GM18519 (cell line): ENCODE data around the gene MFSD2A.
"Not testable (repeated sequence)": the region's sequence is repeated elsewhere in the genome, so short reads cannot be mapped to it uniquely, and the experiment has no call there.

ENCODE experiments used
- ATAC-seq: cut with Tn5 transposase; IDR thresholded peaks from one replicate; pipeline ENCODE4 v1.9.1; 2021; ENCODE audit warnings: mild to moderate bottlenecking, moderate library complexity; ENCODE audit not compliant: unreplicated experiment, low FRiP score

Gene MFSD2A

GRCh38 chr1:39964552-39964951, 9.6 kb downstream of the MFSD2A start:
- no peak for ATAC-seq

GRCh38 chr1:39965044-39965443, 10.1 kb downstream of the MFSD2A start:
- ATAC-seq, result no peak

GRCh38 chr1:39969048-39969447, 14.1 kb downstream of the MFSD2A start:
- no peak for ATAC-seq

GRCh38 chr1:39969531-39970270, 14.8 kb downstream of the MFSD2A start:
- ATAC-seq, result no peak

GRCh38 chr1:39970274-39970673, 15.3 kb downstream of the MFSD2A start:
- no peak for ATAC-seq

- no peak for ATAC-seq
These were observed 16.2 kb downstream of the MFSD2A start for GRCh38 chr1:39971138-39971537.

- ATAC-seq, result no peak
These were observed 18.7 kb downstream of the MFSD2A start for GRCh38 chr1:39973503-39974135.

GRCh38 chr1:39976732-39977131, 21.8 kb downstream of the MFSD2A start:
- no peak for ATAC-seq

- ATAC-seq, result no peak
These were observed 22.3 kb downstream of the MFSD2A start for GRCh38 chr1:39977202-39977601.

GRCh38 chr1:39979654-39980053, 24.7 kb downstream of the MFSD2A start:
- ATAC-seq, result no peak

- ATAC-seq, result no peak
These were observed 25.8 kb downstream of the MFSD2A start for GRCh38 chr1:39980555-39981313.

GRCh38 chr1:39981385-39981784, 26.4 kb downstream of the MFSD2A start:
- ATAC-seq, result no peak

GRCh38 chr1:39981945-39982344, 27.0 kb downstream of the MFSD2A start:
- ATAC-seq, result no peak

- ATAC-seq, result not testable (repeated sequence)
These were observed 29.5 kb downstream of the MFSD2A start for GRCh38 chr1:39984480-39984879.

GRCh38 chr1:39984951-39985350, 30.0 kb downstream of the MFSD2A start:
- ATAC-seq, result no peak

- no peak for ATAC-seq
These were observed 32.9 kb downstream of the MFSD2A start for GRCh38 chr1:39987869-39988268.

- ATAC-seq, result no peak
These were observed 33.8 kb downstream of the MFSD2A start for GRCh38 chr1:39988618-39989343.

GRCh38 chr1:39990428-39990827, 35.5 kb downstream of the MFSD2A start:
- no peak for ATAC-seq

GRCh38 chr1:39992234-39992633, 37.3 kb downstream of the MFSD2A start:
- no peak for ATAC-seq

- ATAC-seq, result no peak
These were observed 37.9 kb downstream of the MFSD2A start for GRCh38 chr1:39992888-39993287.

GRCh38 chr1:39995973-39996393, 41.0 kb downstream of the MFSD2A start:
- peak; percentile 68 for ATAC-seq
